ENCODE results near the gene ARSG. TPM values are rescaled to one million over a fixed set of nuclear protein-coding genes. Genes with fewer than 3 reads are reported as not detected.

ARSG gene
- total RNA-seq, 6 donors from 2014 or later = 3.6 to 16.8 (median 7.7) TPM

- Histone ChIP-seq H3K9me3 (no peaks in the 10 kb centered on the region), H3K4me3 (no peak overlapping the region), H3K27me3 (no peaks in the 10 kb centered on the region), H3K4me1 (peaks cover 32 to 43% (median 34%) of the 10 kb centered on the region in 4 donors), H3K27ac (peak overlapping the region; percentile 62 to 77 (median 76)), H3K36me3 (no peaks in the 10 kb centered on the region)
- DNase-seq = no peak
- TF ChIP-seq CTCF (IDR thresholded peaks at IDR 0.05) (no peak), POLR2A (IDR thresholded peaks at IDR 0.05) (no peak), POLR2AphosphoS5 (IDR thresholded peaks at IDR 0.05) (no peak), EP300 (IDR thresholded peaks at IDR 0.05) (no peak)
- WGBS, 2 donors = 92 to 96% methylated on average over 3 of the region's 3 CpGs
- no peak for ATAC-seq (ENCODE audit: low FRiP score in 2 of 2)
These were observed 91.3 kb downstream of the ARSG start for GRCh38 chr17:68382582-68383085.

- H3K27ac ChIP-seq = peak overlapping the region; percentile 62 to 77 (median 76)
- 62 to 66% methylated on average over 4 of the region's 4 CpGs for WGBS, 2 donors
- peaks cover 28 to 38% (median 29%) of the 10 kb centered on the region in 4 donors for H3K4me1 ChIP-seq
- H3K9me3 ChIP-seq = no peaks in the 10 kb centered on the region
- no peaks in the 10 kb centered on the region for H3K27me3 ChIP-seq
- ATAC-seq (ENCODE audit: low FRiP score in 2 of 2) = no peak
- H3K4me3 ChIP-seq = no peak overlapping the region
- DNase-seq = no peak
- no peaks in the 10 kb centered on the region for H3K36me3 ChIP-seq
- TF ChIP-seq CTCF (IDR thresholded peaks at IDR 0.05) = no peak
- TF ChIP-seq POLR2A (IDR thresholded peaks at IDR 0.05) = no peak
- TF ChIP-seq EP300 (IDR thresholded peaks at IDR 0.05) = no peak
- no peak for TF ChIP-seq POLR2AphosphoS5 (IDR thresholded peaks at IDR 0.05)
These were observed 91.8 kb downstream of the ARSG start for GRCh38 chr17:68383120-68383442.

GRCh38 chr17:68383443-68384321 lies 92.4 kb downstream of the ARSG start:
- Histone ChIP-seq H3K9me3 (no peaks in the 10 kb centered on the region), H3K27ac (peak overlapping the region; percentile 62 to 77 (median 76)), H3K4me1 (peaks cover 22 to 34% (median 24%) of the 10 kb centered on the region in 4 donors), H3K4me3 (no peak overlapping the region), H3K27me3 (no peaks in the 10 kb centered on the region), H3K36me3 (no peaks in the 10 kb centered on the region)
- ATAC-seq (ENCODE audit: low FRiP score in 2 of 2) = peak; percentile 62 to 84
- 28 to 41% methylated on average over 12 to 16 of the region's 16 CpGs for WGBS, 2 donors
- peak in 1 of 2 donors; percentile 46 for DNase-seq
- peak in 2 of 4 donors; percentile 53 to 54 for TF ChIP-seq EP300 (IDR thresholded peaks at IDR 0.05)
- TF ChIP-seq POLR2A (IDR thresholded peaks at IDR 0.05) = peak in 1 of 4 donors; percentile 41
- TF ChIP-seq CTCF (IDR thresholded peaks at IDR 0.05) = no peak
- TF ChIP-seq POLR2AphosphoS5 (IDR thresholded peaks at IDR 0.05) = peak; percentile 38 to 40

- no peak for DNase-seq
- ATAC-seq (ENCODE audit: low FRiP score in 2 of 2) = peak in 1 of 2 donors; percentile 24
- peaks cover 14 to 26% (median 18%) of the 10 kb centered on the region in 4 donors for H3K4me1 ChIP-seq
- no peak overlapping the region for H3K4me3 ChIP-seq
- H3K36me3 ChIP-seq = no peaks in the 10 kb centered on the region
- no peak for TF ChIP-seq POLR2AphosphoS5 (IDR thresholded peaks at IDR 0.05)
- no peak for TF ChIP-seq CTCF (IDR thresholded peaks at IDR 0.05)
- 50 to 53% methylated on average over 1 of the region's 1 CpG for WGBS, 2 donors
- no peaks in the 10 kb centered on the region for H3K27me3 ChIP-seq
- H3K9me3 ChIP-seq = no peaks in the 10 kb centered on the region
- peak overlapping the region; percentile 62 to 77 (median 76) for H3K27ac ChIP-seq
These were observed 93.2 kb downstream of the ARSG start for GRCh38 chr17:68384471-68384870.
